Mucosa of descending colon (tissue), 3 donors: ENCODE measurements around the gene TMEM88. TPM values are rescaled to one million over a fixed set of nuclear protein-coding genes. Genes with fewer than 3 reads are reported as not detected.

Source experiments
- ATAC-seq: fragments of 200-7000 bp; cut with Tn5 transposase; one replicate; pipeline ENCODE4 v1.9.1; 2020; ENCODE audit warnings: mild to moderate bottlenecking, moderate library complexity
- DNase-seq, 3 donors: peaks; one replicate each; pipeline ENCODE4 v3.0.0-alpha.2; 2020
- H3K36me3 ChIP-seq: fragments of 200-600 bp; one replicate; pipeline ENCODE4 v1.8.0; 2021; ENCODE audit warnings: low read depth, mild to moderate bottlenecking
- H3K4me1 ChIP-seq: fragments of 200-600 bp; one replicate; pipeline ENCODE4 v1.8.0; 2021; ENCODE audit warnings: low read depth, mild to moderate bottlenecking
- H3K4me3 ChIP-seq: fragments of 200-600 bp; one replicate; pipeline ENCODE4 v1.8.0; 2021; ENCODE audit warnings: mild to moderate bottlenecking
- H3K9me3 ChIP-seq: fragments of 200-600 bp; one replicate; pipeline ENCODE4 v1.8.0; 2021; ENCODE audit warnings: mild to moderate bottlenecking
- CTCF ChIP-seq: fragments of 200-600 bp; IDR thresholded peaks from one replicate; pipeline ENCODE4 v1.8.0; 2022; ENCODE audit warnings: antibody characterized with exemption, mild to moderate bottlenecking
- intact Hi-C, 2 donors: fragments of 100-400 bp; cut with DNase I in 1 of 2; cut with micrococcal nuclease in 1 of 2; formaldehyde crosslinking; loops; one replicate each; pipeline versions ENCODE4 v1.11.0 to v1.11.1; 2022; cut with DNase I, micrococcal nuclease
- total RNA-seq, 3 donors: library from RNA; stranded (reverse); fragmentation: NEBNext Ultra II Directional in 2 of 3; extraction: Animal tissue kit (Norgen Biotek cat#: 25700) in 2 of 3; gene quantifications; one replicate each; pipeline versions ENCODE4 v1.2.1 to v1.2.4, GENCODE V29; 2021 to 2023
- donor health status: DM: no; HTN: no; CAD: no; lungs with moderate emphysema.
- donor health status: DM: no; HTN: no; CAD: no.
- donor health status: DM: no; HTN: yes; CAD: no.

Gene TMEM88
- total RNA-seq, 3 donors from 2014 or later = 3.5 to 8.5 (median 6.9) TPM

- Histone ChIP-seq H3K9me3 (no peaks in the 10 kb centered on the region), H3K36me3 (no peaks in the 10 kb centered on the region), H3K4me1 (peaks cover 58% of the 10 kb centered on the region), H3K4me3 (peak overlapping the region; percentile 75)
- DNase-seq (peak; percentile 35 to 71 (median 61)), ATAC-seq (peak; percentile 3)
- intact Hi-C loops = no loop called here
- TF ChIP-seq CTCF = no peak
Measured at GRCh38 chr17:7884581-7885366, 29.9 kb downstream of the TMEM88 start.

- Histone ChIP-seq H3K9me3 (no peaks in the 10 kb centered on the region), H3K36me3 (no peaks in the 10 kb centered on the region), H3K4me3 (peak overlapping the region; percentile 75), H3K4me1 (peaks cover 56% of the 10 kb centered on the region)
- peak; percentile 5 for ATAC-seq
- intact Hi-C loops = no loop called here
- no peak for TF ChIP-seq CTCF
- peak; percentile 61 to 79 (median 73) for DNase-seq
Measured at GRCh38 chr17:7885367-7886226, 30.7 kb downstream of the TMEM88 start.

GRCh38 chr17:7886227-7887037 lies 31.6 kb downstream of the TMEM88 start:
- intact Hi-C loops = no loop called here
- Histone ChIP-seq H3K9me3 (no peaks in the 10 kb centered on the region), H3K4me3 (no peak overlapping the region), H3K4me1 (peaks cover 49% of the 10 kb centered on the region), H3K36me3 (no peaks in the 10 kb centered on the region)
- DNase-seq (peak; percentile 53 to 68 (median 66)), ATAC-seq (peak; percentile 0)
- TF ChIP-seq CTCF = no peak

GRCh38 chr17:7887038-7887481 lies 32.2 kb downstream of the TMEM88 start:
- ATAC-seq (no peak), DNase-seq (peak in 1 of 3 donors; percentile 25)
- no peak for TF ChIP-seq CTCF
- Histone ChIP-seq H3K4me1 (peaks cover 42% of the 10 kb centered on the region), H3K9me3 (no peaks in the 10 kb centered on the region), H3K36me3 (no peaks in the 10 kb centered on the region), H3K4me3 (no peak overlapping the region)
- intact Hi-C loops = no loop called here

- peak; percentile 94 to 95 (median 94) for DNase-seq
- TF ChIP-seq CTCF = peak; percentile 6
- Histone ChIP-seq H3K36me3 (no peaks in the 10 kb centered on the region), H3K9me3 (no peaks in the 10 kb centered on the region), H3K4me3 (peak overlapping the region; percentile 14), H3K4me1 (peaks cover 38% of the 10 kb centered on the region)
- ATAC-seq = peak; percentile 85
- intact Hi-C loops = no loop called here
Measured at GRCh38 chr17:7887482-7888183, 32.8 kb downstream of the TMEM88 start.
